ENCODE measurements around the gene FNTB. TPM values are rescaled to one million over a fixed set of nuclear protein-coding genes. Genes with fewer than 3 reads are reported as not detected.
A peak's percentile ranks its signal among the peaks of the same experiment; 100 is the strongest.

The FNTB gene
- total and polyA plus RNA-seq, 2 experiments from 2014 or later, result 8.6 to 12.5 TPM

DNA sequence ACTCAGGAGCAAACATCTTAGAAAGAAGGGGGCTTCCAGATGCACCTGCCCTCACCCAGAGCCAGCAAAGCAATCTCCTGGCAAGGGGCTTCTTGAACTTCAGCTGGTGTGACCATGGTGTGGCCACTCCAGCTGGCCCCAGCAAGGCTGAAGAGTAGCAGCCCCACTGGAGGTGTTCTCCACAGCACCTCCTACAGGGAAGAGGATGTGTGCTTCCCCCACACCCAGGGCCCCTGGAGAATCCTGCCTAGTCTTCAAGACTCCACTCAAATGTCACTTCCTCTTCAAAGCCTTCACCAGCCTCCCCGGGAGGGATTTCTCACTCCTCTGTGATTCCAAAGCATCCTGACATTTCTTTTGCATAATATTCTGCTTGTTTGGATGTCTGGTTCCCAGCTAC, 23.1 kb upstream of the FNTB start:
- ATAC-seq (no peak), DNase-seq (ENCODE audit: low spot score) (no peak)
- no peak overlapping the region for H3K27ac ChIP-seq (ENCODE audit: low read depth)
- H3K9me2 ChIP-seq (ENCODE audit: insufficient read depth), result no peaks in the 10 kb centered on the region; the same call in 1 of the 2 replicates
- no peak overlapping the region for H2AFZ ChIP-seq
- 0 out of 2 replicates have a peak overlapping the region, but pooled peaks have one; percentile 48 for H3K27ac Mint-ChIP-seq
- TF ChIP-seq, protein P1, sequence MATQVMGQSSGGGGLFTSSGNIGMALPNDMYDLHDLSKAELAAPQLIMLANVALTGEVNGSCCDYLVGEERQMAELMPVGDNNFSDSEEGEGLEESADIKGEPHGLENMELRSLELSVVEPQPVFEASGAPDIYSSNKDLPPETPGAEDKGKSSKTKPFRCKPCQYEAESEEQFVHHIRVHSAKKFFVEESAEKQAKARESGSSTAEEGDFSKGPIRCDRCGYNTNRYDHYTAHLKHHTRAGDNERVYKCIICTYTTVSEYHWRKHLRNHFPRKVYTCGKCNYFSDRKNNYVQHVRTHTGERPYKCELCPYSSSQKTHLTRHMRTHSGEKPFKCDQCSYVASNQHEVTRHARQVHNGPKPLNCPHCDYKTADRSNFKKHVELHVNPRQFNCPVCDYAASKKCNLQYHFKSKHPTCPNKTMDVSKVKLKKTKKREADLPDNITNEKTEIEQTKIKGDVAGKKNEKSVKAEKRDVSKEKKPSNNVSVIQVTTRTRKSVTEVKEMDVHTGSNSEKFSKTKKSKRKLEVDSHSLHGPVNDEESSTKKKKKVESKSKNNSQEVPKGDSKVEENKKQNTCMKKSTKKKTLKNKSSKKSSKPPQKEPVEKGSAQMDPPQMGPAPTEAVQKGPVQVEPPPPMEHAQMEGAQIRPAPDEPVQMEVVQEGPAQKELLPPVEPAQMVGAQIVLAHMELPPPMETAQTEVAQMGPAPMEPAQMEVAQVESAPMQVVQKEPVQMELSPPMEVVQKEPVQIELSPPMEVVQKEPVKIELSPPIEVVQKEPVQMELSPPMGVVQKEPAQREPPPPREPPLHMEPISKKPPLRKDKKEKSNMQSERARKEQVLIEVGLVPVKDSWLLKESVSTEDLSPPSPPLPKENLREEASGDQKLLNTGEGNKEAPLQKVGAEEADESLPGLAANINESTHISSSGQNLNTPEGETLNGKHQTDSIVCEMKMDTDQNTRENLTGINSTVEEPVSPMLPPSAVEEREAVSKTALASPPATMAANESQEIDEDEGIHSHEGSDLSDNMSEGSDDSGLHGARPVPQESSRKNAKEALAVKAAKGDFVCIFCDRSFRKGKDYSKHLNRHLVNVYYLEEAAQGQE (IDR thresholded peaks at IDR 0.05; ENCODE audit: unreplicated experiment), result no peak
- TF ChIP-seq, protein P2, sequence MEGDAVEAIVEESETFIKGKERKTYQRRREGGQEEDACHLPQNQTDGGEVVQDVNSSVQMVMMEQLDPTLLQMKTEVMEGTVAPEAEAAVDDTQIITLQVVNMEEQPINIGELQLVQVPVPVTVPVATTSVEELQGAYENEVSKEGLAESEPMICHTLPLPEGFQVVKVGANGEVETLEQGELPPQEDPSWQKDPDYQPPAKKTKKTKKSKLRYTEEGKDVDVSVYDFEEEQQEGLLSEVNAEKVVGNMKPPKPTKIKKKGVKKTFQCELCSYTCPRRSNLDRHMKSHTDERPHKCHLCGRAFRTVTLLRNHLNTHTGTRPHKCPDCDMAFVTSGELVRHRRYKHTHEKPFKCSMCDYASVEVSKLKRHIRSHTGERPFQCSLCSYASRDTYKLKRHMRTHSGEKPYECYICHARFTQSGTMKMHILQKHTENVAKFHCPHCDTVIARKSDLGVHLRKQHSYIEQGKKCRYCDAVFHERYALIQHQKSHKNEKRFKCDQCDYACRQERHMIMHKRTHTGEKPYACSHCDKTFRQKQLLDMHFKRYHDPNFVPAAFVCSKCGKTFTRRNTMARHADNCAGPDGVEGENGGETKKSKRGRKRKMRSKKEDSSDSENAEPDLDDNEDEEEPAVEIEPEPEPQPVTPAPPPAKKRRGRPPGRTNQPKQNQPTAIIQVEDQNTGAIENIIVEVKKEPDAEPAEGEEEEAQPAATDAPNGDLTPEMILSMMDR (conservative IDR thresholded peaks at IDR 0.05; ENCODE audit: low read depth in 2 of 2), result peak in 1 of 2 experiments; percentile 46; a peak in 3 of 4 replicates
- peaks cover 3% of the 10 kb centered on the region for H3K27me3 Mint-ChIP-seq (ENCODE audit: insufficient read depth, low read depth, poor library complexity)
- H3K79me2 ChIP-seq (replicated peaks; ENCODE audit: insufficient read depth), result peaks cover 55% of the 10 kb centered on the region
- H3K4me1 ChIP-seq (ENCODE audit: insufficient read depth), result peaks cover 12% of the 10 kb centered on the region
- peaks cover 39% of the 10 kb centered on the region for H3K4me1 Mint-ChIP-seq
- no peaks in the 10 kb centered on the region for H3K27me3 ChIP-seq (ENCODE audit: insufficient read depth)
- no peak overlapping the region for H3K4me3 ChIP-seq
- H4K20me1 ChIP-seq (replicated peaks; ENCODE audit: insufficient read depth), result no peaks in the 10 kb centered on the region; the same call in 1 of the 2 replicates
- no peak overlapping the region for H3K4me2 ChIP-seq
- no peak overlapping the region; the same call in 2 of the 3 replicates for H3K4me3 Mint-ChIP-seq
- H3F3A ChIP-seq (replicated peaks; ENCODE audit: low read depth), result no peaks in the 10 kb centered on the region
- H3K36me3 Mint-ChIP-seq (ENCODE audit: low read depth), result peaks cover 23% of the 10 kb centered on the region
- no peaks in the 10 kb centered on the region for H3K9me3 Mint-ChIP-seq
- H3K36me3 ChIP-seq (ENCODE audit: insufficient read depth), result peaks cover 3% of the 10 kb centered on the region; the same call in 1 of the 2 replicates

DNA sequence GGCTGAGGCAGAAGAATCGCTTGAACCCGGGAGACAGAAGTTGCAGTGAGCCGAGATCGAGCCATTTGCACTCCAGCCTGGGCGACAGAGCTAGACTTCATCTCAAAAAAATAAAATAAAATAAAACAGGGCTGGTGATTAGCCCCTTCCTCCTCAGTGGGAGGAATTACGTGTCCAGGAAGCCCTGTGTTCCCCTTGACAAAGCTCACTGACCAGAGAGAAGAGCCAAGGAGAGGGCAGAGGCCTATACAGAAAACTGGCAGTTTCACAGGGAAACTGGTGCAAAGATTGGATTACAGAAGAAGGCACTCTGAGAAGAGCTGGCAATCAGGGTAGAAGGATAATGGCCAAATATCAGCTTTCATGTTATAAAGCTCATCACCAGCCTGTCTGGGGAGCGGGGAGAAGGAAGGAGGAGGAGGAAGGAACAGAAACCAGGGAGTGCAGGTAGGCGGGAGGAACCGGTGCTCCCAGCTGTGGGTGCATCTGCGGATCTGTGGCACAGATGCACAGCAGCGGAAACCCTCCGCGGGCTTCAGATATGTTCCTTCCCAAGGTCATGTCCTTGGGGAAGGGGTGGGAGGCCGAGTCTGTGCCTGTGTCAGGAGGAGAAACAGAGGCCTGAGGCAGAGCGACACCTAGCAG, 21.2 kb upstream of the FNTB start:
- peaks cover 54% of the 10 kb centered on the region for H3K79me2 ChIP-seq (replicated peaks; ENCODE audit: insufficient read depth)
- TF ChIP-seq, protein P3, sequence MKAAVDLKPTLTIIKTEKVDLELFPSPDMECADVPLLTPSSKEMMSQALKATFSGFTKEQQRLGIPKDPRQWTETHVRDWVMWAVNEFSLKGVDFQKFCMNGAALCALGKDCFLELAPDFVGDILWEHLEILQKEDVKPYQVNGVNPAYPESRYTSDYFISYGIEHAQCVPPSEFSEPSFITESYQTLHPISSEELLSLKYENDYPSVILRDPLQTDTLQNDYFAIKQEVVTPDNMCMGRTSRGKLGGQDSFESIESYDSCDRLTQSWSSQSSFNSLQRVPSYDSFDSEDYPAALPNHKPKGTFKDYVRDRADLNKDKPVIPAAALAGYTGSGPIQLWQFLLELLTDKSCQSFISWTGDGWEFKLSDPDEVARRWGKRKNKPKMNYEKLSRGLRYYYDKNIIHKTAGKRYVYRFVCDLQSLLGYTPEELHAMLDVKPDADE (IDR thresholded peaks at IDR 0.05), result no peak
- no peak for TF ChIP-seq ZNF114 (CRISPR knock-in tag; IDR thresholded peaks at IDR 0.05)
- TF ChIP-seq STAT1 (IDR thresholded peaks at IDR 0.05; ENCODE audit: unreplicated experiment), result no peak
- TF ChIP-seq EZH2phosphoT487 (IDR thresholded peaks at IDR 0.05; ENCODE audit: unreplicated experiment), result no peak
- TF ChIP-seq NANOG (IDR thresholded peaks at IDR 0.05; ENCODE audit: borderline replicate concordance), result no peak
- TF ChIP-seq POLR2AphosphoS5 (IDR thresholded peaks at IDR 0.05; ENCODE audit: low read depth), result no peak
- no peak for TF ChIP-seq ZNF331 (CRISPR knock-in tag; IDR thresholded peaks at IDR 0.05; ENCODE audit: low read depth)
- no peak for DNase-seq (ENCODE audit: low spot score)
- H3K9me2 ChIP-seq (ENCODE audit: insufficient read depth), result no peaks in the 10 kb centered on the region; the same call in 1 of the 2 replicates
- H3K9me3 Mint-ChIP-seq, result no peaks in the 10 kb centered on the region
- no peak for ATAC-seq
- no peak overlapping the region for H3K27ac Mint-ChIP-seq
- H3K4me2 ChIP-seq, result no peak overlapping the region
- H3K27ac ChIP-seq (ENCODE audit: low read depth), result peak overlapping the region; percentile 63; the same call in 1 of the 2 replicates
- H3K36me3 Mint-ChIP-seq (ENCODE audit: low read depth), result peaks cover 23% of the 10 kb centered on the region
- peaks cover 3% of the 10 kb centered on the region; the same call in 1 of the 2 replicates for H3K36me3 ChIP-seq (ENCODE audit: insufficient read depth)
- peaks cover 3% of the 10 kb centered on the region for H3K27me3 Mint-ChIP-seq (ENCODE audit: insufficient read depth, low read depth, poor library complexity)
- peaks cover 49% of the 10 kb centered on the region for H3K4me1 Mint-ChIP-seq
- H3K4me1 ChIP-seq (ENCODE audit: insufficient read depth), result peaks cover 26% of the 10 kb centered on the region
- no peak overlapping the region for H3K4me3 Mint-ChIP-seq
- no peak overlapping the region for H2AFZ ChIP-seq
- H3F3A ChIP-seq (replicated peaks; ENCODE audit: low read depth), result no peaks in the 10 kb centered on the region
- H4K20me1 ChIP-seq (replicated peaks; ENCODE audit: insufficient read depth), result no peaks in the 10 kb centered on the region; the same call in 1 of the 2 replicates
- no peaks in the 10 kb centered on the region for H3K27me3 ChIP-seq (ENCODE audit: insufficient read depth)
- no peak overlapping the region for H3K4me3 ChIP-seq

All from GM23338 (cell line).